GM12864 (cell line): ENCODE results near the gene MED9.
"Not testable (repeated sequence)": the region's sequence is repeated elsewhere in the genome, so short reads cannot be mapped to it uniquely, and the experiment has no call there.

ENCODE experiments used
- DNase-seq: peaks from one replicate; pipeline ENCODE4 v3.0.0-alpha.2; 2011; ENCODE audit warnings: low read depth
- H3K4me3 ChIP-seq: 2 replicates; pipeline ENCODE4 v1.5.1; 2011; ENCODE audit warnings: mild to moderate bottlenecking, low read depth, low read length, control low read depth
- CTCF ChIP-seq: IDR thresholded peaks from 2 replicates; pipeline ENCODE4 v1.5.1; 2011; ENCODE audit warnings: low read depth, mild to moderate bottlenecking, moderate library complexity, low read length, control low read depth, inconsistent platforms; ENCODE audit errors: missing control alignments

Gene MED9

GRCh38 chr17:17454276-17454675 lies 22.5 kb upstream of the MED9 start:
- no peak for TF ChIP-seq CTCF
- DNase-seq: no peak

GRCh38 chr17:17454700-17455099 lies 22.1 kb upstream of the MED9 start:
- DNase-seq, H3K4me3 ChIP-seq: not testable (repeated sequence)

More at GRCh38 chr17:17454276-17454675, 22.5 kb upstream of the MED9 start:
- H3K4me3 ChIP-seq: no peak overlapping the region

- no peak overlapping the region for H3K4me3 ChIP-seq
- DNase-seq: no peak
- no peak for TF ChIP-seq CTCF
These were observed 21.6 kb upstream of the MED9 start for GRCh38 chr17:17455173-17455572.

- no peak for TF ChIP-seq CTCF
- DNase-seq: no peak
- no peak overlapping the region for H3K4me3 ChIP-seq
These were observed 20.5 kb upstream of the MED9 start for GRCh38 chr17:17456251-17456650.

- no peak for TF ChIP-seq CTCF
- H3K4me3 ChIP-seq: no peak overlapping the region
- DNase-seq: no peak
These were observed 19.1 kb upstream of the MED9 start for GRCh38 chr17:17457680-17458079.

- TF ChIP-seq CTCF: no peak
- DNase-seq: no peak
These were observed 16.8 kb upstream of the MED9 start for GRCh38 chr17:17460038-17460437.

GRCh38 chr17:17462048-17462824 lies 14.6 kb upstream of the MED9 start:
- no peak for TF ChIP-seq CTCF
- H3K4me3 ChIP-seq: no peak overlapping the region
- no peak for DNase-seq

More at GRCh38 chr17:17460038-17460437, 16.8 kb upstream of the MED9 start:
- H3K4me3 ChIP-seq: no peak overlapping the region
